SK-N-SH (cell line): ENCODE results near the gene SLC35A4. TPM values are rescaled to one million over a fixed set of nuclear protein-coding genes. Genes with fewer than 3 reads are reported as not detected.

Experiments
- CTCF ChIA-PET: fragments of 300-600, 350-600 bp; formaldehyde crosslinking; extraction: SDS; loops from one replicate; lab custom pipeline; 2021; lab: Yijun Ruan, JAX
- POLR2A ChIA-PET: fragments of 350-600 bp; sonication (Branson Sonifier 250); formaldehyde crosslinking; extraction: SDS; loops from one replicate; lab custom pipeline; 2020; ENCODE audit warnings: antibody characterized with exemption, inconsistent platforms; lab: Yijun Ruan, JAX
- DNase-seq: peaks from one replicate; pipeline ENCODE4 v3.0.0; 2012
- H2AFZ ChIP-seq: fragments of 200-600 bp; sonication (generic); 2 replicates; pipeline ENCODE4 v1.8.1; 2016; ENCODE audit warnings: antibody characterized with exemption, mild to moderate bottlenecking, low read depth
- H3F3A ChIP-seq: fragments of 200-600 bp; sonication (generic); replicated peaks from 2 replicates; pipeline ENCODE3; 2016; ENCODE audit warnings: antibody characterized with exemption, mild to moderate bottlenecking; ENCODE audit not compliant: insufficient read depth
- H3K27ac ChIP-seq, 2 experiments: fragments of 200-500 bp in 1 of 2; fragments of 200-600 bp in 1 of 2; sonication (Bioruptor generic) in 1 of 2; sonication (generic), shearing (Covaris generic) in 1 of 2; 2 replicates each; pipeline versions ENCODE4 v1.5.1 to v1.6.1; 2014 to 2016; ENCODE audit warnings: low read depth in 2 of 2, inconsistent platforms in 1 of 2, low read length in 1 of 2, mild to moderate bottlenecking in 1 of 2, mixed read lengths in 1 of 2
- H3K27me3 ChIP-seq: fragments of 200-600 bp; sonication (generic), shearing (Covaris generic); 2 replicates; pipeline ENCODE4 v1.6.1; 2016; ENCODE audit warnings: mixed run types; ENCODE audit not compliant: insufficient read depth
- H3K36me3 ChIP-seq, 2 experiments: fragments of 200-500 bp in 1 of 2; fragments of 200-600 bp in 1 of 2; sonication (Bioruptor generic) in 1 of 2; sonication (generic) in 1 of 2; replicated peaks in 1 of 2; 2 replicates each; pipeline versions ENCODE3 to v1.5.1; 2014 to 2016; ENCODE audit warnings: low read length in 1 of 2, mild to moderate bottlenecking in 1 of 2; ENCODE audit not compliant: insufficient read depth in 2 of 2, control insufficient read depth in 1 of 2
- H3K4me1 ChIP-seq, 2 experiments: fragments of 200-500 bp in 1 of 2; fragments of 200-600 bp in 1 of 2; sonication (Bioruptor generic) in 1 of 2; sonication (generic), shearing (Covaris generic) in 1 of 2; 2 replicates each; pipeline versions ENCODE4 v1.5.1 to v1.6.1; 2014 to 2016; ENCODE audit warnings: low read depth in 1 of 2, low read length in 1 of 2, mixed run types in 1 of 2; ENCODE audit not compliant: insufficient read depth in 2 of 2, control insufficient read depth in 1 of 2
- H3K4me2 ChIP-seq: fragments of 200-600 bp; sonication (generic), shearing (Covaris generic); 2 replicates; pipeline ENCODE4 v1.6.1; 2017; ENCODE audit warnings: mixed run types
- H3K4me3 ChIP-seq, 2 experiments: fragments of 200-500 bp in 1 of 2; fragments of 200-600 bp in 1 of 2; sonication (Bioruptor generic) in 1 of 2; sonication (generic), shearing (Covaris generic) in 1 of 2; 2 replicates each; pipeline versions ENCODE4 v1.5.1 to v1.8.1; 2014 to 2016; ENCODE audit warnings: low read depth in 2 of 2, inconsistent platforms in 1 of 2, low read length in 1 of 2, mild to moderate bottlenecking in 1 of 2, mixed read lengths in 1 of 2, moderate library complexity in 1 of 2
- H3K79me2 ChIP-seq: fragments of 200-600 bp; sonication (generic); 2 replicates; pipeline ENCODE4 v1.8.1; 2017; ENCODE audit warnings: mild to moderate bottlenecking; ENCODE audit not compliant: insufficient read depth
- H3K9ac ChIP-seq: fragments of 200-600 bp; sonication (generic); 2 replicates; pipeline ENCODE4 v1.6.1; 2017; ENCODE audit warnings: mixed run types
- H3K9me2 ChIP-seq: fragments of 200-600 bp; sonication (generic); 2 replicates; pipeline ENCODE4 v1.6.1; 2017; ENCODE audit warnings: mixed run types
- H3K9me3 ChIP-seq: fragments of 200-600 bp; sonication (generic); 2 replicates; pipeline ENCODE4 v1.6.1; 2017; ENCODE audit warnings: mixed run types, mild to moderate bottlenecking, moderate library complexity
- H4K20me1 ChIP-seq: fragments of 200-600 bp; sonication (generic); 2 replicates; pipeline ENCODE4 v1.6.1; 2017; ENCODE audit warnings: mild to moderate bottlenecking, mixed run types; ENCODE audit not compliant: insufficient read depth
- CHD2 ChIP-seq: fragments of 150-350 bp; IDR thresholded peaks from 2 replicates; pipeline ENCODE4 v1.6.1; 2018; ENCODE audit warnings: low read length; ENCODE audit not compliant: partially characterized antibody
- CTCF ChIP-seq: fragments of 200-600 bp; sonication (generic); IDR thresholded peaks from 2 replicates; pipeline ENCODE4 v1.6.1; 2017; ENCODE audit warnings: antibody characterized with exemption, mild to moderate bottlenecking, moderate library complexity
- FOXJ3 ChIP-seq: sonication (generic); formaldehyde crosslinking; IDR thresholded peaks from 2 replicates; pipeline ENCODE4 v1.5.1; 2020; ENCODE audit warnings: mild to moderate bottlenecking, missing genetic modification reagents
- GABPA ChIP-seq: IDR thresholded peaks from 2 replicates; pipeline ENCODE4 v1.4.0; 2012; ENCODE audit warnings: low read depth, mild to moderate bottlenecking
- JUND ChIP-seq: IDR thresholded peaks from 2 replicates; pipeline ENCODE4 v1.4.0; 2012
- MAX ChIP-seq: IDR thresholded peaks from 2 replicates; pipeline ENCODE4 v1.4.0; 2012; ENCODE audit warnings: low read depth
- MEF2A ChIP-seq: IDR thresholded peaks from 2 replicates; pipeline ENCODE4 v1.4.0; 2012; ENCODE audit warnings: low read depth, borderline replicate concordance
- MXI1 ChIP-seq: IDR thresholded peaks from 2 replicates; pipeline ENCODE4 v1.6.1; 2012; ENCODE audit warnings: mild to moderate bottlenecking, low read depth, low read length, improper control_type of control experiment
- POLR2AphosphoS5 ChIP-seq: IDR thresholded peaks from 2 replicates; pipeline ENCODE4 v1.6.1; 2012; ENCODE audit warnings: low read depth, low read length
- RAD21 ChIP-seq: IDR thresholded peaks from 2 replicates; pipeline ENCODE4 v1.6.1; 2012; ENCODE audit warnings: mild to moderate bottlenecking, low read length
- REST ChIP-seq: IDR thresholded peaks from 2 replicates; pipeline ENCODE4 v1.6.1; 2012; ENCODE audit warnings: mild to moderate bottlenecking, low read depth, low read length, moderate library complexity
- SIN3A ChIP-seq: IDR thresholded peaks from 2 replicates; pipeline ENCODE4 v1.6.1; 2012; ENCODE audit warnings: low read depth, mild to moderate bottlenecking, low read length, moderate library complexity, borderline replicate concordance
- SMC3 ChIP-seq: IDR thresholded peaks from 2 replicates; pipeline ENCODE4 v1.6.1; 2012; ENCODE audit warnings: low read depth, low read length, improper control_type of control experiment
- TAF1 ChIP-seq: IDR thresholded peaks from 2 replicates; pipeline ENCODE4 v1.6.1; 2012; ENCODE audit warnings: low read depth, mild to moderate bottlenecking, low read length, moderate library complexity, borderline replicate concordance
- TCF12 ChIP-seq: IDR thresholded peaks from 2 replicates; pipeline ENCODE4 v1.4.0; 2012
- USF1 ChIP-seq: IDR thresholded peaks from 2 replicates; pipeline ENCODE4 v1.4.0; 2012; ENCODE audit warnings: low read depth, borderline replicate concordance
- YY1 ChIP-seq: IDR thresholded peaks from 2 replicates; pipeline ENCODE4 v1.4.0; 2012; ENCODE audit warnings: low read depth, mild to moderate bottlenecking
- ZBTB33 ChIP-seq: IDR thresholded peaks from 2 replicates; pipeline ENCODE4 v1.4.0; 2012; ENCODE audit warnings: low read depth, borderline replicate concordance
- WGBS: methylation state at CpG from one replicate; pipeline ENCODE4 v1.1.6; 2017; ENCODE audit warnings: low lambda C conversion rate; 5-methylcytosine and 5-hydroxymethylcytosine counted together
- polyA plus RNA-seq, 3 experiments: library from polyadenylated mRNA; depleted of rRNA; stranded (reverse); fragments of >200 nt; gene quantifications; 2 replicates each; pipeline ENCODE4 v1.2.3, GENCODE V29; 2012

Gene SLC35A4
- polyA plus RNA-seq, 1 of the 3 experiments (the other 2 are of a cell fraction) = 56.2 TPM

GRCh38 chr5:140557965-140558364, 6.7 kb upstream of the SLC35A4 start (continued):
- TF ChIP-seq CHD2 = no peak
- no peak for TF ChIP-seq RAD21
- no peak for TF ChIP-seq USF1
- TF ChIP-seq, all 33 proteins: peak for 0

- WGBS = 100% methylated on average over 3 of the region's 9 CpGs
- Histone ChIP-seq H4K20me1 (peaks cover under 1% of the 10 kb centered on the region; the same call in 1 of the 2 replicates), H3K27me3 (no peaks in the 10 kb centered on the region), H3K27ac (peak overlapping the region in 1 of 2 experiments; percentile 92; a peak in 1 of 4 replicates), H3K4me3 (no peak overlapping the region), H3K9me2 (no peaks in the 10 kb centered on the region), H3K4me1 (peaks cover 7 to 27% of the 10 kb centered on the region in 2 experiments; a peak in 3 of 4 replicates), H3K36me3 (peaks cover under 1 to 19% of the 10 kb centered on the region in 2 experiments), H3K9me3 (no peaks in the 10 kb centered on the region), H2AFZ (no peak overlapping the region), H3K4me2 (no peak overlapping the region), H3K79me2 (peaks cover 37% of the 10 kb centered on the region), H3F3A (peaks cover 9% of the 10 kb centered on the region), H3K9ac (no peak overlapping the region)
- ChIA-PET POLR2A (no interaction called here), CTCF (no interaction called here)
- no peak for DNase-seq
- TF ChIP-seq USF1 (no peak), POLR2AphosphoS5 (no peak), YY1 (no peak), SIN3A (no peak), ZBTB33 (no peak), MAX (no peak), JUND (no peak), CTCF (no peak), TCF12 (no peak), MXI1 (no peak), FOXJ3 (no peak), SMC3 (no peak), GABPA (no peak), TAF1 (no peak), MEF2A (no peak), CHD2 (no peak), REST (no peak)
Observed at GRCh38 chr5:140558542-140558941, 6.1 kb upstream of the SLC35A4 start.
